HG02852 (cell line): Measurements from ENCODE around the gene MED15.
A peak's percentile ranks its signal among the peaks of the same experiment; 100 is the strongest.
"Not testable (repeated sequence)": the region's sequence is repeated elsewhere in the genome, so short reads cannot be mapped to it uniquely, and the experiment has no call there.

Experiments used
- ATAC-seq: cut with Tn5 transposase; IDR thresholded peaks from one replicate; pipeline ENCODE4 v1.9.1; 2021; ENCODE audit warnings: mild to moderate bottlenecking, moderate library complexity; ENCODE audit not compliant: unreplicated experiment

MED15 gene

DNA sequence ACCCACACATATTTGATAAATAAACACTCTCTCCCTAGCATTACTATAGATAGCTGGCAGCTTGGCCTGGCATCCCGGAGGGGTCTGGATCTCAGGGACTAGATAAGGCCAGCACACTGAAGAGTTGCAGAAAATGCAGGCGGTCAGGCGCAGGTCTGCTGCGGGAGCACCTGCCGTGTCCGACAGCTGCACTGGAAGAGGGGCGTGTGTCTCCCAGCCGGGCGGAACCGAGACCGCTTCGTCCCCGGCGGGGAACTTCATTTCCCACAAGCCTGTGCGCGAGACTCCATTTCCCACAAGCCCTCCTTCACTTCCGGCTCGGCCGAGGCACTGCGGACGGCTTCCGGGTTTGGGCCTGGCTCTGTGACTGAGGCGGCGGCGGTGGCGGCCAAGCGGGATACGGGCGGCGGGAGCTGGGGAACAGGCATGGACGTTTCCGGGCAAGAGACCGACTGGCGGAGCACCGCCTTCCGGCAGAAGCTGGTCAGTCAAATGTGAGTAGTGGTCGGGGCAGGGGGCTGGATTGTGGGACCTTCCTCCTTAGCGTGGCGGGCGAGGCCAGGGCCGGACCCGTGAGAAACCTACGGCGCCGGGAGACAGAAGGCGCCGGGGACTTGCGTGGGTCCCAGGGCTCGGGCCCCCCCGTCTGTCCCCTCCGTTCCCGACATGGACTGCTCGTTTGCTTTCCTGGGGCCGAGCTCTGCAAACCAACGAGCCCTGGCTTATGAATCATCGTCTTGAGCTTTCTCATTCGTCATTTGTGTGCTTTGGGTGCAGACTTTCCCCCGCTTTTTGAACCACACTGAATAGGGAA, at the start of gene MED15:
Gene MED15 (plus strand): TSS at position 358 of the 814 bp plus-strand sequence. CDS start 69 bp downstream, at position 427.
- peak; percentile 77 for ATAC-seq

DNA sequence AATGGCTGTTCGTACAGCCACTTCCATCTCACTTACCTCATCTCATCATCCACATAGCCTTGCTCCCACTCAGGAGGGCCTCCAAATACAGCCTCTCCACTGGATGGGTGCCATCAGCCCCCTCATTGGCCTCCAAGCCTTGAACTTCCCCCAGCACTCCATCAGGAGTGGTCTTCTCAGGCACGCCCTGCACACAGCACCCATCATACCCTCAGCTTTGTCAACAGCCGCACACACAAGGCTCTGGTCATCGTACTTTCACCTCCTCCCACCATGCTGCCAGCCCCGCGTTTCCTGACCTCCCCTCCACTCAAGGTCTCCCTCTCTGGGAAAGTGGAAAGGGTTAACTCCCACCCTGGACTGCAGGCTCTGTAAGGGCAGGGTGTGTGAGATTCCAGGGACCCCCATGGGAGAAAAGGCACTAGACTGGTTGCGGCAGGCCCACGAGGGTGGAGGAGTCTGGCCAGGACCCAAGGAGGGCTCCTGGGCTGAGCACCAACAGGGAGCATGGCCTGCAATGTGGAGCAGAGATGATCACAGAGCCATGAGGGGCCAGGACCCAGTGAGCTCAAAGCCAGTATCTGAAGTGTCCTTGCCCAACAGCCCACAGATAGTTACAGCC, 48.8 kb upstream of the MED15 start:
- ATAC-seq = no peak

GRCh38 chr22:20459152-20459542, 48.3 kb upstream of the MED15 start:
- no peak for ATAC-seq

- no peak for ATAC-seq
Measured at GRCh38 chr22:20459862-20460261, 47.5 kb upstream of the MED15 start.

GRCh38 chr22:20463324-20464095, 43.9 kb upstream of the MED15 start:
- ATAC-seq = no peak

DNA sequence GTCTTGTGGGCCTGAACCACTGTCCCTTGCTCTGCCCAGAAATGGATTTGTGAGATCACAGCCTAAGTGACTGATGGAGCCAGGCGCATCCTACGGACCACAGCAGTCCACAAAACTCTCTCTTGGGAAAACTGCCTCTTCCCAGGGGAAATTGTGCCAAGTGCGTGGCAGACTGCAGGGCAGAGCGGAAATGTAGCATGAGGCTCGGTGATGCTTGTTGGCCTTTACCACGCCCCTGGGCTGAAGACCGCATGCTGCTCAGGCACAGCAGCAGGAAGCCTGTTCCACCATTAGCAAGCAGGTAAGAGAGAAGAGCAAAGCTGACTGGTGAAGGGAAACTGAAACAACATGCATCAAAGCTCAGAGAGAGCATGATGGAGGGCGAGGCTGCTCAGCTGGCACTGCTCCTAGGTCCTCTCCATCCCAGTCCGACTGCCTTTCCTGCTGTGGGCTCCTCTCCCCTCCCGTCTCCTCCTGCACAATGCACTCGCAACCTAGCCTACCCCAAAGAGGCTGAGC, 43.3 kb upstream of the MED15 start:
- no peak for ATAC-seq

DNA sequence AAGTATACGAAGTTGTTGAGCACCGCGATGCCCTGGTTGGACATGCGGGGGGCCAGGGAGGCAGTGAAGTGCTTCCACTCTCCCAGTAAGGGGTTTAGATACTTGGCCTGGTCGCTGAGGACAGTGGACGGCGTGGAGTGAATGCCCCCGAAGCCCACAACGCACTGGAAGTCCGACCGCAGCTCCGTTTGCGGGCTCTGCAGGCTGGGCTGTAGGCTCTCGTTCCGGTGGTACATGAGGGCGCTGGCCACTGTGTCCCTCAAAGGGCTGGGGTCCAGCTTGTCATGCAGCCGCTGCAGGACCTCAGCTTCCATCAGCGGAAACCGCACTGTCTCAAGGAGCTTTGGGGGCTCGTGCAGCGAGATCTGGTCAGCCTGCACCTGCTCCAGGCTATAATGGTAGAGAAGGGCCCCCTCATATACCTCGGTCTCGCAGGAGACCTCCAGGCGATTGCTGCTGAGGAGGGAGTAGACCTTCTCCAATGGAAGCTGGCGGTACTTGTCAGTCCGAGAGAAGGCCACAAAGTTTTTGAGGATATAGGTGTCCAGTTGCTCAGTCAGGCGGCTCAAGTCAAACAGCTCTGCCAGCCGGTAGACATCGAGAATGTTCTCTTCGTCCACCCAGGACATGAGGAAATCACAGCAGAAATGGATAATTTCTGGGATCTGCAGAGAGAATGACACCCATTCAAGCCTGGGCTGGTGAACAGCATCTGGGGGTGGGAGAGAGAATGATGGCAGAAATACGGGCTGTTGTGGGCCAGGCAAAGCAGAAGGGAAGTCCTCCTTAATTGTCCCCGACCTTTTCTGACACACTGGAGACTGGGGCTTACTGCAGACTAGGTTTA, 42.3 kb upstream of the MED15 start:
- no peak for ATAC-seq

GRCh38 chr22:20465759-20466077, 41.7 kb upstream of the MED15 start:
- no peak for ATAC-seq

GRCh38 chr22:20466659-20467379, 40.6 kb upstream of the MED15 start:
- ATAC-seq = no peak

GRCh38 chr22:20469110-20469868, 38.1 kb upstream of the MED15 start:
- no peak for ATAC-seq

DNA sequence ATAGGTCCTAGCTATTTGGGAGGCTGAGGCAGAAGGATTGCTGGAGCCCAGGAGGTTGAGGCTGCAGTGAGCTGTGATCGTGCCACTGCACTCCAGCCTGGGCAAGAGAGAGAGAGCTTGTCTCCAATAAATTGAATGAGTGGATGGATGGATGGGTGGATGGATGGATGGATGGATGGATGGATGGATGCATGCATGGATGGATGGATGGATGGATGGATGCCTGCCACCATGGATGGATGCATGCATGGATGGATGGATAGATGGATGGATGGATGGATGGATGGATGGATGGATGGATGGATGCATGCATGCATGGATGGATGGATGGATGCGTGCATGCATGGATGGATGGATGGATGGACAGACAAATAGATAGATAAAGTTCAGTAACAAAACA, 36.9 kb upstream of the MED15 start:
- ATAC-seq = not testable (repeated sequence)

- no peak for ATAC-seq
Measured at GRCh38 chr22:20471126-20471833, 36.1 kb upstream of the MED15 start.

GRCh38 chr22:20472629-20473442, 34.6 kb upstream of the MED15 start:
- ATAC-seq = no peak

- ATAC-seq = no peak
Measured at GRCh38 chr22:20475115-20475436, 32.3 kb upstream of the MED15 start.

DNA sequence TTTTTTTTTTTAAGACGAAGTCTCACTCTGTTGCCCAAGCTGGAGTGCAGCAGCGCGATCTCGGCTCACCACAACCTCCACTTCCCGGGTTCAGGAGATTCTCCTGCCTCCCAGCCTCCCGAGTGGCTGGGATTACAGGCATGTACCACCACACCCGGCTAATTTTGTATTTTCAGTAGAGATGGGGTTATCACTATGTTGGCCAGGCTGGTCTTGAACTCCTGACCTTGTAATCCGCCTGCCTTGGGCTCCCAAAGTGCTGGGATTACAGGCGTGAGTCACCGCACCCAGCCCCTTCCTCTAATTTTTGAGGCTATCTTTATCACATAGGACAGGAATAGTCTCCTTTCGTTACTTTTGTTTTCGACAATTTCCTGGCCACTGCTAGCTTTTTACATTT, 31.8 kb upstream of the MED15 start:
- ATAC-seq = not testable (repeated sequence)

- ATAC-seq = not testable (repeated sequence)
Measured at GRCh38 chr22:20478059-20478458, 29.4 kb upstream of the MED15 start.

- ATAC-seq = no peak
Measured at GRCh38 chr22:20479612-20480196, 27.7 kb upstream of the MED15 start.

DNA sequence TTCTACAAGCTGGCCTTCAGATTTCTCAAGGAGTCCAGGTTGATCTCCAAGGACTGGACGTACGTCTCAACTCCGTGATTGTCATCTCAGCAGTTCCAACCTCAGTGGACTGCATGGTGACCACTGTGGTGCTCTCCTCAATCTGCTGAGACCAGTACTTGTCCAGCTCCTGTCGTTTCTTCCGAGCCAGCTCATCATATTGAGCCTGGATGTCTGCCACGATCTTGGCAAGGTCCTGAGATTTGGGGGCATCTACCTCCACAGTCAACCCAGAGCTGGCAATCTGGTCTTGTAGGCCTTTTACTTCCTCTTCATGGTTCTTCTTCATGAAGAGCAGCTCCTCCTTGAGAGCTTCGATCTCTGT, 24.3 kb upstream of the MED15 start:
- not testable (repeated sequence) for ATAC-seq
